Endodermal cell (in vitro differentiated cells): ENCODE results near the gene ZFAND6. TPM values are rescaled to one million over a fixed set of nuclear protein-coding genes. Genes with fewer than 3 reads are reported as not detected.
A peak's percentile ranks its signal among the peaks of the same experiment; 100 is the strongest.

ENCODE experiments used
- DNase-seq: peaks from one replicate; pipeline ENCODE4 v3.0.0-alpha.2; 2017
- H3K27ac ChIP-seq: 2 replicates; pipeline ENCODE4 v1.5.1; 2013; ENCODE audit warnings: mild to moderate bottlenecking, low read depth, low read length, moderate library complexity
- H3K27me3 ChIP-seq: 2 replicates; pipeline ENCODE4 v1.6.1; 2013; ENCODE audit warnings: mild to moderate bottlenecking, low read length, moderate library complexity; ENCODE audit not compliant: insufficient read depth, control insufficient read depth, poor library complexity, severe bottlenecking
- H3K36me3 ChIP-seq: 2 replicates; pipeline ENCODE4 v1.7.0; 2013; ENCODE audit warnings: mild to moderate bottlenecking, low read length, moderate library complexity; ENCODE audit not compliant: control insufficient read depth, insufficient read depth
- H3K4me1 ChIP-seq: one replicate; pipeline ENCODE4 v1.7.0; 2013; ENCODE audit warnings: low read length; ENCODE audit not compliant: control insufficient read depth, insufficient read depth
- H3K4me3 ChIP-seq: 2 replicates; pipeline ENCODE4 v1.5.1; 2013; ENCODE audit warnings: mild to moderate bottlenecking, low read length, moderate library complexity
- H3K9ac ChIP-seq: 2 replicates; pipeline ENCODE4 v1.6.1; 2013; ENCODE audit warnings: mild to moderate bottlenecking, low read length, moderate library complexity; ENCODE audit not compliant: poor library complexity, severe bottlenecking; ENCODE audit errors: extremely low read depth
- H3K9me3 ChIP-seq: 2 replicates; pipeline ENCODE4 v1.6.1; 2013; ENCODE audit warnings: mild to moderate bottlenecking, low read length, moderate library complexity; ENCODE audit not compliant: control insufficient read depth
- H3K27ac Mint-ChIP-seq: 2 replicates; pipeline ENCODE4 v1.8.0; 2020; ENCODE audit warnings: mixed read lengths
- H3K27me3 Mint-ChIP-seq: 2 replicates; pipeline ENCODE4 v1.8.0; 2021; ENCODE audit warnings: mild to moderate bottlenecking, mixed read lengths; ENCODE audit not compliant: insufficient read depth
- H3K36me3 Mint-ChIP-seq: 2 replicates; pipeline ENCODE4 v1.8.0; 2020; ENCODE audit warnings: low read depth, mixed read lengths
- H3K4me1 Mint-ChIP-seq: 2 replicates; pipeline ENCODE4 v1.8.0; 2020; ENCODE audit warnings: mixed read lengths
- H3K4me3 Mint-ChIP-seq: 2 replicates; pipeline ENCODE4 v1.8.0; 2020; ENCODE audit warnings: mild to moderate bottlenecking, moderate library complexity, mixed read lengths
- H3K9me3 Mint-ChIP-seq: 2 replicates; pipeline ENCODE4 v1.8.0; 2020; ENCODE audit warnings: mild to moderate bottlenecking, mixed read lengths
- WGBS, 2 experiments: methylation state at CpG; one replicate each; pipeline versions ENCODE4 v1.1.5 to v1.1.7; 2013; ENCODE audit warnings: missing lambda C conversion rate in 2 of 2, mixed read lengths in 1 of 2; ENCODE audit not compliant: insufficient coverage in 1 of 2, insufficient read length in 1 of 2; 5-methylcytosine and 5-hydroxymethylcytosine counted together
- total RNA-seq, 2 donors: library from RNA; stranded (reverse); fragmentation: NEBNext Ultra II Directional in 1 of 2; extraction: Animal tissue kit (Norgen Biotek cat#: 25700) in 1 of 2; gene quantifications; 2 replicates in 1 of 2; 3 replicates in 1 of 2; pipeline ENCODE4 v1.2.1, GENCODE V29; 2021
- TF ChIP-seq, protein P1 (sequence below): fragments of 200-600 bp; sonication (generic); conservative IDR thresholded peaks from 2 replicates; pipeline ENCODE4 v1.5.0; 2021; ENCODE audit warnings: antibody characterized with exemption, mild to moderate bottlenecking

The ZFAND6 gene
- total RNA-seq, 2 donors from 2014 or later, result 84.5 to 86.2 TPM

DNA sequence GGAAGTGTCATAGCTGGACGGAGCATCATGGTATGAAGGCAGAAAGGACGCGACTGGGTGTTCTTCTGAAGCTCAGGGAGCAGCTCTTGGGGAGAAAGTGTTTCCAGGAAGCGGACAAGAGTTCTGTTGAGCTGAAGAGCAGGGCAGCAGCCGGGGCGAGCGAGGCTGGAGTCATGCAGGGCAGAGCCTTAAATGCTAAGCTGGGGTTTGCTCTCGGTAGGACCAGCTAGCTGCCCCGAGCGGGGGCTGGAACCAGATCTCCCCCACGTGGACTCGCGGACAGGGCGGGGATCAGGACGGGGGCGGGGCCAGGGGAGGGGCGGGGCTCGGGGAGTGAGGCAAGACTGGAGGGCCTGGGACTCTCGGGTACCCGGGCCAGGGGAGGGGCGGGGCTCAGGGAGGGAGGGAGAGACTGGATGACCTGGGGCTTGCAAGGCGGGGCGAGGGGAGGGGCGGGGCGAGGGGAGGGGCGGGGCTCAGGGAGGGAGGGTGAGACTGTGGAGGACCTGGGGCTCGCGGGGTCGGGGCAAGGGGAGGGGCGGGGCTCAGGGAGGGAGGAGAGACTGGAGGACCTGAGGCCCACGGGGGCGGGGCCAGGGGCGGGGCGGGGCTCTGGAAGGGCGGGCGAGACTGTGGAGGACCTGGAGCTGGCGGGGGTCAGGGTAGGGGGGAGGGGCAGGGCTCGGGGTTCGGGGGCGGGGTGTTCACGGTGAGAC, 92.9 kb downstream of the ZFAND6 start:
- H3K9me3 Mint-ChIP-seq, result no peaks in the 10 kb centered on the region
- Histone ChIP-seq H3K4me3 (peak overlapping the region; percentile 91), H3K9me3 (no peaks in the 10 kb centered on the region), H3K36me3 (no peaks in the 10 kb centered on the region), H3K9ac (no peak overlapping the region), H3K27me3 (peaks cover 22% of the 10 kb centered on the region), H3K27ac (no peak overlapping the region), H3K4me1 (peaks cover 10% of the 10 kb centered on the region)
- H3K27me3 Mint-ChIP-seq, result peaks cover 30% of the 10 kb centered on the region
- no peaks in the 10 kb centered on the region for H3K36me3 Mint-ChIP-seq
- peak; percentile 100 for DNase-seq
- H3K4me1 Mint-ChIP-seq, result peaks cover 9% of the 10 kb centered on the region
- TF ChIP-seq, protein P1, sequence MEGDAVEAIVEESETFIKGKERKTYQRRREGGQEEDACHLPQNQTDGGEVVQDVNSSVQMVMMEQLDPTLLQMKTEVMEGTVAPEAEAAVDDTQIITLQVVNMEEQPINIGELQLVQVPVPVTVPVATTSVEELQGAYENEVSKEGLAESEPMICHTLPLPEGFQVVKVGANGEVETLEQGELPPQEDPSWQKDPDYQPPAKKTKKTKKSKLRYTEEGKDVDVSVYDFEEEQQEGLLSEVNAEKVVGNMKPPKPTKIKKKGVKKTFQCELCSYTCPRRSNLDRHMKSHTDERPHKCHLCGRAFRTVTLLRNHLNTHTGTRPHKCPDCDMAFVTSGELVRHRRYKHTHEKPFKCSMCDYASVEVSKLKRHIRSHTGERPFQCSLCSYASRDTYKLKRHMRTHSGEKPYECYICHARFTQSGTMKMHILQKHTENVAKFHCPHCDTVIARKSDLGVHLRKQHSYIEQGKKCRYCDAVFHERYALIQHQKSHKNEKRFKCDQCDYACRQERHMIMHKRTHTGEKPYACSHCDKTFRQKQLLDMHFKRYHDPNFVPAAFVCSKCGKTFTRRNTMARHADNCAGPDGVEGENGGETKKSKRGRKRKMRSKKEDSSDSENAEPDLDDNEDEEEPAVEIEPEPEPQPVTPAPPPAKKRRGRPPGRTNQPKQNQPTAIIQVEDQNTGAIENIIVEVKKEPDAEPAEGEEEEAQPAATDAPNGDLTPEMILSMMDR, result no peak
- H3K27ac Mint-ChIP-seq, result no peak overlapping the region
- 2 to 8% methylated on average over 12 to 29 of the region's 41 CpGs for WGBS, 2 experiments
- H3K4me3 Mint-ChIP-seq, result peak overlapping the region; percentile 79

DNA sequence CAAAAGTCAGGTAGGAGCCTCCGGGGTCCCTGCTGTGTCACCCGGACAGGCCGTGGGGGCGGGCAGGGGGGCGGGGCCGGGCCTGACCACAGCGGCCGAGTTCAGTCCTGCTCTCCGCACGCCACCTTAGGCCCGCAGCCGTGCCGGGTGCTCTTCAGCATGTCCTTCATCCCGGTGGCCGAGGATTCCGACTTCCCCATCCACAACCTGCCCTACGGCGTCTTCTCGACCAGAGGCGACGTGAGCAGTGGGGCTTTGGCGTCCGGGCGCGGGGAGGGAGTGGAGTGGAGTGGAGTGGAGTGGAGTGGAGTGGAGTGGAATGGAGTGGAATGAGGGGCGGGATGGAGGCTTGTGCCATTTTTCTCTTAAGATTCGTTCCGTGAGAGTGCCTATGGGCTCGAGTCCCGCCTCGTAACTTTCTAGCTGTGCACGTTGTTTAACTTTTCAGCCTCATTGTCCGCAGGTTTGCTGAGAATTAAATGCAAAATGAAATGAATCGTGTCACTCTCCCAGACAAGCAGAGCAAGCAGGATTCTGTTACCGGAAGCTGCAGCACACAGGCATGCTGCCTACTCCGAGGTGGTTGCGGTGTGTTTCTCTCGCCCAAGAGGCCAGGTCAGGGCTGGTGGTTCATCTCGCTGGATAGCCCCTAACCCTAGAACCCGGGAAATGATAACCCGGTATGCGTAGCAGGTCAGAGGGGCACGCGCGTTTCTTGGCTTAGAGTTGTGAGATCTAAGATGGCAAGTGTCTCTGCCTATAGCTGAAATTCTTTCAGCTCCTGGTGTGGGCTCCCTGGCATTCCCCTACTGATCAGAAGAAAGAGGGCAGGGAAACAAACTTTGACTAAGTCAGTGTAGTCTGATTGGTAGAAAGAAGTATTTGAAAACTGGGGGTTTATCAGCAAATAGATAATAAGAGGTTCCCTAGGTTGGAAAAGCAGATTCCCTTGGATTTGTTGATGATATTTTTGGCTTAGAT, 93.7 kb downstream of the ZFAND6 start, which contains the start of gene FAH:
FAH (plus strand) TSS at position 104 of the 981 bp plus-strand sequence; CDS start at position 160, 56 bp downstream.
- TF ChIP-seq, protein P1, result no peak
- peak within 1 kb of the TSS; percentile 79 for H3K4me3 Mint-ChIP-seq
- 8 to 17% methylated on average over 22 to 45 of the region's 45 CpGs for WGBS, 2 experiments
- Histone ChIP-seq H3K9ac (peak within 1 kb of the TSS; percentile 47), H3K9me3 (no peaks in the 10 kb centered on the region), H3K4me3 (peak within 1 kb of the TSS; percentile 91), H3K27ac (no peak within 1 kb of the TSS), H3K36me3 (no peaks in the 10 kb centered on the region), H3K27me3 (peaks cover 22% of the 10 kb centered on the region), H3K4me1 (peaks cover 10% of the 10 kb centered on the region)
- no peaks in the 10 kb centered on the region for H3K9me3 Mint-ChIP-seq
- H3K36me3 Mint-ChIP-seq, result no peaks in the 10 kb centered on the region
- H3K27ac Mint-ChIP-seq, result peak within 1 kb of the TSS; percentile 70
- H3K4me1 Mint-ChIP-seq, result peaks cover 9% of the 10 kb centered on the region
- peaks cover 30% of the 10 kb centered on the region for H3K27me3 Mint-ChIP-seq
- DNase-seq, result peak; percentile 78

DNA sequence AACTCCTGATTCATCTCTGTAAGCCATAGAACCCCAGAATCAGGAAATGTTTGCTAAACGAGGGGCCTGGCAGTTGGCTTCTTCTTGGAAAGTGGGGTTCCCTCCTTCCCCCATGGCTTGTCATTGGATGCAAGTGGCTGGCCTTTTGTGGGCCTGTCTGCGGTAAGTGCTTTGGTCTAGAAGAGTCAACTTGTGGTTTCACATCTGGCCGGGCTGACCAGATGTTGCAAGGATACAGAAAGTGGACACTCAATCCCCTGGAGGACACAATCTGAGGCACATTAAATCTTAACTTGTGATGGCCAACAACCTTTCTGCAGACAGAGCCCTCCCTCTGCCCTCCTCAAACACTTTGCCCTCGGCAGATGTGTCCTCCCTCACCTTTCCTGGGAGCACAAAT, 94.4 kb downstream of the ZFAND6 start:
- 91 to 92% methylated on average over 2 to 4 of the region's 4 CpGs for WGBS, 2 experiments
- no peak overlapping the region for H3K27ac Mint-ChIP-seq

More for the DNA sequence above, 94.4 kb downstream of the ZFAND6 start:
- TF ChIP-seq, protein P1, result no peak
- peaks cover 22% of the 10 kb centered on the region for H3K27me3 ChIP-seq
- no peaks in the 10 kb centered on the region for H3K9me3 ChIP-seq
- no peak overlapping the region for H3K27ac ChIP-seq
- peak overlapping the region; percentile 79 for H3K4me3 Mint-ChIP-seq
- H3K4me3 ChIP-seq, result peak overlapping the region; percentile 91
- peaks cover 10% of the 10 kb centered on the region for H3K4me1 ChIP-seq
- peaks cover 29% of the 10 kb centered on the region for H3K27me3 Mint-ChIP-seq
- DNase-seq, result no peak
- no peak overlapping the region for H3K9ac ChIP-seq
- H3K4me1 Mint-ChIP-seq, result peaks cover 9% of the 10 kb centered on the region
- no peaks in the 10 kb centered on the region for H3K36me3 Mint-ChIP-seq
- H3K9me3 Mint-ChIP-seq, result no peaks in the 10 kb centered on the region
- H3K36me3 ChIP-seq, result no peaks in the 10 kb centered on the region
